ENCODE results near the gene PCID2.

Gene PCID2

DNA sequence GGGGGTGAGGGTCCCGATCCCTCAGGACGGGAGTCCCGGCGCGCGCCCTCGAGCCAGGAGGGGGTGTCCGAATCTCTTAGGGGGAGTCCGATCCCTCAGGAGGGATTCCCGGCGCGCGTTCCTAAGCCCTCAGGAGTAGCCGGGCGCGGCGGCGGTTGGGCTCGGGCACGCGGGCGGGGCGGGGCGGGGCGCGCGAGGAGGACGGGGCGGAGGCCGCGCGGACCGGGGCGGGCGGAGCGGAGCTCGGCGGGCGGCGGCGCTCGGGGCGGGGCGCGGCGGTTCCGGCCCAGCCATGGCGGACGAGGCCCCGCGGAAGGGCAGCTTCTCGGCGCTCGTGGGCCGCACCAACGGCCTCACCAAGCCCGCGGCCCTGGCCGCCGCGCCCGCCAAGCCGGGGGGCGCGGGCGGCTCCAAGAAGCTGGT lies 878 bp upstream of the PCID2 start, which contains the start of gene CUL4A:
Gene CUL4A, plus strand, starts transcription at position 278 of the 423 bp plus-strand sequence. Its CDS starts 15 bp downstream, at position 293.
- TF ChIP-seq, protein P1, sequence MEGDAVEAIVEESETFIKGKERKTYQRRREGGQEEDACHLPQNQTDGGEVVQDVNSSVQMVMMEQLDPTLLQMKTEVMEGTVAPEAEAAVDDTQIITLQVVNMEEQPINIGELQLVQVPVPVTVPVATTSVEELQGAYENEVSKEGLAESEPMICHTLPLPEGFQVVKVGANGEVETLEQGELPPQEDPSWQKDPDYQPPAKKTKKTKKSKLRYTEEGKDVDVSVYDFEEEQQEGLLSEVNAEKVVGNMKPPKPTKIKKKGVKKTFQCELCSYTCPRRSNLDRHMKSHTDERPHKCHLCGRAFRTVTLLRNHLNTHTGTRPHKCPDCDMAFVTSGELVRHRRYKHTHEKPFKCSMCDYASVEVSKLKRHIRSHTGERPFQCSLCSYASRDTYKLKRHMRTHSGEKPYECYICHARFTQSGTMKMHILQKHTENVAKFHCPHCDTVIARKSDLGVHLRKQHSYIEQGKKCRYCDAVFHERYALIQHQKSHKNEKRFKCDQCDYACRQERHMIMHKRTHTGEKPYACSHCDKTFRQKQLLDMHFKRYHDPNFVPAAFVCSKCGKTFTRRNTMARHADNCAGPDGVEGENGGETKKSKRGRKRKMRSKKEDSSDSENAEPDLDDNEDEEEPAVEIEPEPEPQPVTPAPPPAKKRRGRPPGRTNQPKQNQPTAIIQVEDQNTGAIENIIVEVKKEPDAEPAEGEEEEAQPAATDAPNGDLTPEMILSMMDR (IDR thresholded peaks at IDR 0.05; ENCODE audit: insufficient read depth, low read depth, low read length, missing control alignments), result no peak
- peak; percentile 80 for DNase-seq (ENCODE audit: low read depth)
- H3K4me3 ChIP-seq (ENCODE audit: low read length), result peak within 1 kb of the TSS; percentile 74

DNA sequence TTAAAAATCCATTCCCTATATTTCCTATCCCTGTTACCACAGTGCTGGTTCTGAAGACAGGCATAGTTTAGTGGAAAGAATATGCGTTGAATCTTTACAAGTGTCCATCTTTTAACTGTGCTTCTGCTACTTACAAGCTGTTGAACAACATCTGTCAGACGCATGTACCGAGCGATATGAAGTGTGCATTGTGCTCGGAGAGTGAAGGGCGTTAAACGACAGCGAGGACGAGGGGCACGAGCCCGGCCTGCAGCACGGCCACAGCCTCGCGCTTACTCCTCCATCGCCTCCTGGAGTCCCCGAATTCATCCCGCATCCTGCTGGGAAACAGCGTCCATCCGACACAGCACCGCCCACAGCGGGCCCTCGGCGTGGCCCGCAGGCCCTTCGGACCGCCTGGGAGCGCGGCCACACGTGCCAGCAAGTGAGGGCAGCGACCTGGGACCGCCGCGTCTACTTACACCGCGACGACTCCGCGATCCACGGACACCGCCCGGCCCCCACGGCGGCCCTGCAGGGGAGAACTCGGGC lies 514 bp downstream of the PCID2 start:
- TF ChIP-seq, protein P1 (IDR thresholded peaks at IDR 0.05; ENCODE audit: insufficient read depth, low read depth, low read length, missing control alignments), result no peak
- H3K4me3 ChIP-seq (ENCODE audit: low read length), result peak overlapping the region; percentile 74
- peak; percentile 48 for DNase-seq (ENCODE audit: low read depth)

DNA sequence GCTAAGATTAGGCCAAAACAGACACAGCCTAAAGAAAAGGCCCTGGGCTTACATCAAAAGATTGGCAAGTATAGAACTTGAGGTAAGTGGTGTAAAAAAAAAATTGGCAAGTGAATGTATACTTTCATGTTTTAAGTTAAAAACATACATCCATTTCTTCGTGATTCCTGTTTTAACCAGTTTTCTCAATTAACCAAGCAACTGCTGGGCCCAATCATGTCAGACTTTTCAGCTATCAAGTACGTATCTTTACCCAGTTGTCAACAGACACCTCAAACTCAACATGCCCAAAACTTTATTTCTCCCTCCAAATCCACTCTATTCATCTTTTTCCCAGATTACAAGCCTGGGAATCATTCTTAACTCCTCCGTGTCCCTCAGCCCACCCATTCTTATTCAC lies 1.0 kb downstream of the PCID2 start:
- peak overlapping the region; percentile 74 for H3K4me3 ChIP-seq (ENCODE audit: low read length)
- no peak for DNase-seq (ENCODE audit: low read depth)
- TF ChIP-seq, protein P1 (IDR thresholded peaks at IDR 0.05; ENCODE audit: insufficient read depth, low read depth, low read length, missing control alignments), result no peak

DNA sequence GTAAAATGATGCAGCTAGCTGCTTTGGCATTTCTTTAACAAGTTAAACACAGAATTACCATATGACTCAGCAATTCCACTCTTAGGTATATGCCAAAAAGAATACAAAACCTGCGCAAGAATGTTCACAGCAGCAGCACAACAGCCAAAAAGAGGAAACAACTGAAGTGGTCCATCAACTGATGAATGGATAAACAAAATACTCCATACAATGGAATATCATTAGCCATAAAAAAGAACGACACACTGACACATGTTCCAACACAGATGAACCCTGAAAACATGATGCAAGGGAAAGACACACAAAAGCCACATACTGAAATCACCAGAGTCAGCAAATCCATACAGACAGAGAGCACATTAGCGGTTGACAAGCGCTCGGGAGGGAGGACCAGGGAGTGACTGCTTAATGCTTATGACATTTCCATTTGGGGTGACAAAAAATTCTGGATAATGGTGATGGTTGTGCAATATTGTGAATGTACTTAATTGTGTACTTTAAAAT lies 3.0 kb downstream of the PCID2 start:
- DNase-seq (ENCODE audit: low read depth), result no peak
- no peak overlapping the region for H3K4me3 ChIP-seq (ENCODE audit: low read length)
- TF ChIP-seq, protein P1 (IDR thresholded peaks at IDR 0.05; ENCODE audit: insufficient read depth, low read depth, low read length, missing control alignments), result no peak

DNA sequence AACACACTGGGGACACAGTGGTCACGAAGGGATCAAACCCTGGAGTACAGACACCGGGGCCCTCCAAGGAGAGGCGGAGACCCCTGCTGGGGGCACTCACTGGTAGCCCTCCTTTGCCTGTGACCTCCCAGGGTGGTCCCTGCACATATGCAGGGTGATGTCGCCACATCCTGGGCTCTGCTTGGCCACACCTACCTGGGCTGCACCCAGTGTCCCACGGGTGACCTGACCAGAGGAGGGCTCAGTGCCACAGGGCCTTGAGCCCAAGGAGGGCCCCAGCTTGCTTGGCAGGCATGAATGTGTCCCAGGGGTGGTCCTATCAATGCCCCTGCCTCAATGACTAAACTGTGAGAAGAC lies 4.1 kb downstream of the PCID2 start:
- no peak overlapping the region for H3K4me3 ChIP-seq (ENCODE audit: low read length)
- TF ChIP-seq, protein P1 (IDR thresholded peaks at IDR 0.05; ENCODE audit: insufficient read depth, low read depth, low read length, missing control alignments), result no peak
- DNase-seq (ENCODE audit: low read depth), result no peak

DNA sequence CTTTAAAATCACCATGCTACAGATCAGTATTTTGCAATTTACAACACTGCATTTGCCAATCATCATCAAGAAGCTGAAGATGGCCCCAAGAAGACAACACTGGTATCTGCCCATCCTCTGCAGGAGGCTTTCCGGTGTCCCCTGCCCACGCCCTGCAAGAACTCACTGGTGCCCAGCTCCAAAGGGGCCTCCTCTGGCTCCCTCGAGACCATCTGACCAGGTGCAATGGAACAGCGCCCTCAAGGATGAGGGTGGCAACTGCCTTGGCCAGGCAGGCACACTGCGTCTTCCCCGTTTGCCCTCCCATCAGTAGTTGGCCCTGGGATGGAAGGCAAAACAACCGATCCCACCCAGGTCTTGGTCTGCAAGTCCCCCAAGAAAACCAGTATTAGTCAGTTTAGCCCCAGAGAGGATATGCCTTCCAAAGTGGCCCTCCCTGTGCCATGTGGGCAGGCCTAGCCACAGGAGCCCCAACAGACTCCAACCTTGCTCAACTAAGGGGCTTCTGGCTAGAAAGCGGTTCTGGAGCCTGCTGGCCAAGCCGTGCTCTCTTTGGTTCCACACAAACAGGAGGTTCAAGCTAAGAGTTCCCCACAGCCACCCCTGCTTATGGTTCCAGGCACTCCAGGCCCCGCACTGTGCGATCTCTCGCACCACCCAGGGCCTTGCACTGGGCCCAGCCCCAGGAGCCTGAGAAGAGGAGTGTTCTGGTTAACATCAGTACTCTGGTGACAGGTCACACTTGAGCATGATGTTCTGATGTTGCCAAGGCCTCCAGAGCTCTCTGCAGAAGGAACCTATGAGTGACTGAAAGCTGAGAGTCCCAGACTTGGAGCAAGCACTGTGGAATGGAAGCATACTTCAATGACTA lies 4.7 kb downstream of the PCID2 start:
- TF ChIP-seq, protein P1 (IDR thresholded peaks at IDR 0.05; ENCODE audit: insufficient read depth, low read depth, low read length, missing control alignments), result no peak
- DNase-seq (ENCODE audit: low read depth), result no peak
- no peak overlapping the region for H3K4me3 ChIP-seq (ENCODE audit: low read length)

Data from epithelial cell of esophagus (primary cell).